MCF 10A (cell line): ENCODE data around the gene TRIB2. TPM values are rescaled to one million over a fixed set of nuclear protein-coding genes. Genes with fewer than 3 reads are reported as not detected.

Experiments used
- microRNA-seq: library from miRNA; unstranded; fragments of <30 nt; microRNA quantifications from one replicate; pipeline ENCODE4 v1.2.0, GENCODE V29; 2022
- total RNA-seq: library from RNA; stranded (reverse); gene quantifications from 2 replicates; pipeline ENCODE4 v1.2.3, GENCODE V29; 2022

TRIB2 gene
- total RNA-seq, 1 experiment from 2014 or later, result 12.9 TPM

Small RNA genes lying within 50 kb of the gene (microRNA-seq; reads per million reads assigned to microRNA genes)
- not detected for gene MIR3125
